CD4-positive, alpha-beta T cell treated with Interleukin-6 at 100 ng/mL for 8 hours (primary cell): Measurements from ENCODE around the gene NR2C2.

Experiments used
- DNase-seq: peaks from one replicate; pipeline ENCODE4 v3.0.0-alpha.2; 2020; ENCODE audit warnings: mixed read lengths, low spot score

The NR2C2 gene

GRCh38 chr3:15064299-15064834 is 117.0 kb downstream of the NR2C2 start:
- no peak for DNase-seq

- DNase-seq, result peak; percentile 86
Measured at GRCh38 chr3:15064835-15065549, 117.6 kb downstream of the NR2C2 start, which contains the start of gene MRPS25. Gene MRPS25 (minus strand): TSS chr3:15065315. CDS start chr3:15065194, 121 bp downstream.

GRCh38 chr3:15065550-15066007 is 118.2 kb downstream of the NR2C2 start:
- no peak for DNase-seq

GRCh38 chr3:15066467-15066866 is 119.1 kb downstream of the NR2C2 start:
- no peak for DNase-seq

- no peak for DNase-seq
Measured at GRCh38 chr3:15069441-15069840, 122.1 kb downstream of the NR2C2 start.

GRCh38 chr3:15071699-15072098 is 124.3 kb downstream of the NR2C2 start:
- no peak for DNase-seq

GRCh38 chr3:15074500-15074899 is 127.1 kb downstream of the NR2C2 start:
- no peak for DNase-seq

- DNase-seq, result no peak
Measured at GRCh38 chr3:15079091-15079490, 131.7 kb downstream of the NR2C2 start.

- no peak for DNase-seq
Measured at GRCh38 chr3:15081960-15082664, 134.7 kb downstream of the NR2C2 start.

- no peak for DNase-seq
Measured at GRCh38 chr3:15083252-15083651, 135.9 kb downstream of the NR2C2 start.

GRCh38 chr3:15086263-15086662 is 138.9 kb downstream of the NR2C2 start:
- DNase-seq, result no peak

GRCh38 chr3:15086699-15087098 is 139.3 kb downstream of the NR2C2 start:
- DNase-seq, result no peak

- no peak for DNase-seq
Measured at GRCh38 chr3:15089201-15089600, 141.8 kb downstream of the NR2C2 start.

GRCh38 chr3:15091575-15091974 is 144.2 kb downstream of the NR2C2 start:
- DNase-seq, result no peak

GRCh38 chr3:15092686-15093085 is 145.3 kb downstream of the NR2C2 start:
- DNase-seq, result no peak

GRCh38 chr3:15094187-15094875 is 146.9 kb downstream of the NR2C2 start:
- no peak for DNase-seq

GRCh38 chr3:15096046-15096445 is 148.7 kb downstream of the NR2C2 start:
- DNase-seq, result no peak

- DNase-seq, result no peak
Measured at GRCh38 chr3:15097891-15098290, 150.5 kb downstream of the NR2C2 start.
